ENCODE results near the gene PLN.

Gene PLN

GRCh38 chr6:118523216-118523615, 24.9 kb upstream of the PLN start:
- no peak overlapping the region for H3K4me3 ChIP-seq (ENCODE audit: low read depth, low read length)
- TF ChIP-seq CTCF (conservative IDR thresholded peaks at IDR 0.05; ENCODE audit: low read depth, low read length): no peak
- no peak for DNase-seq (ENCODE audit: low read depth)

GRCh38 chr6:118524686-118525085, 23.4 kb upstream of the PLN start:
- no peak overlapping the region for H3K4me3 ChIP-seq (ENCODE audit: low read depth, low read length)
- no peak for DNase-seq (ENCODE audit: low read depth)
- TF ChIP-seq CTCF (conservative IDR thresholded peaks at IDR 0.05; ENCODE audit: low read depth, low read length): no peak

- TF ChIP-seq CTCF (conservative IDR thresholded peaks at IDR 0.05; ENCODE audit: low read depth, low read length): no peak
- no peak for DNase-seq (ENCODE audit: low read depth)
- no peak overlapping the region for H3K4me3 ChIP-seq (ENCODE audit: low read depth, low read length)
Observed at GRCh38 chr6:118525913-118526780, 21.9 kb upstream of the PLN start.

GRCh38 chr6:118528129-118528528, 20.0 kb upstream of the PLN start:
- no peak for TF ChIP-seq CTCF (conservative IDR thresholded peaks at IDR 0.05; ENCODE audit: low read depth, low read length)
- H3K4me3 ChIP-seq (ENCODE audit: low read depth, low read length): no peak overlapping the region
- no peak for DNase-seq (ENCODE audit: low read depth)

GRCh38 chr6:118529756-118530155, 18.3 kb upstream of the PLN start:
- H3K4me3 ChIP-seq (ENCODE audit: low read depth, low read length): no peak overlapping the region
- DNase-seq (ENCODE audit: low read depth): no peak
- no peak for TF ChIP-seq CTCF (conservative IDR thresholded peaks at IDR 0.05; ENCODE audit: low read depth, low read length)

- no peak for DNase-seq (ENCODE audit: low read depth)
- no peak for TF ChIP-seq CTCF (conservative IDR thresholded peaks at IDR 0.05; ENCODE audit: low read depth, low read length)
- H3K4me3 ChIP-seq (ENCODE audit: low read depth, low read length): no peak overlapping the region
Observed at GRCh38 chr6:118530942-118531341, 17.2 kb upstream of the PLN start.
